Stromal cell of bone marrow (primary cell): ENCODE measurements around the gene IFI16.

Experiments
- DNase-seq: peaks from one replicate; pipeline ENCODE4 v3.0.0-alpha.2; 2012; ENCODE audit warnings: low read depth

IFI16 gene

GRCh38 chr1:159065106-159065505 is 55.4 kb downstream of the IFI16 start:
- DNase-seq: no peak

GRCh38 chr1:159066108-159066507 is 56.4 kb downstream of the IFI16 start:
- DNase-seq: no peak

GRCh38 chr1:159067699-159068621 is 58.3 kb downstream of the IFI16 start:
- no peak for DNase-seq

- peak; percentile 30 for DNase-seq
Observed at GRCh38 chr1:159068886-159069285, 59.2 kb downstream of the IFI16 start.

- peak; percentile 54 for DNase-seq
Observed at GRCh38 chr1:159071970-159072582, 62.4 kb downstream of the IFI16 start.

GRCh38 chr1:159076438-159077119 is 66.9 kb downstream of the IFI16 start, which contains the start of gene AIM2:
Gene AIM2, minus strand, starts transcription at chr1:159076766. Its CDS starts 3,267 bp downstream, at chr1:159073499.
- no peak for DNase-seq

GRCh38 chr1:159077120-159077961 is 67.6 kb downstream of the IFI16 start:
- DNase-seq: peak; percentile 18

GRCh38 chr1:159079525-159079924 is 69.8 kb downstream of the IFI16 start:
- no peak for DNase-seq

GRCh38 chr1:159081626-159082025 is 71.9 kb downstream of the IFI16 start:
- DNase-seq: no peak

GRCh38 chr1:159083013-159083412 is 73.3 kb downstream of the IFI16 start:
- DNase-seq: no peak

- no peak for DNase-seq
Observed at GRCh38 chr1:159084152-159084551, 74.4 kb downstream of the IFI16 start.

- DNase-seq: no peak
Observed at GRCh38 chr1:159084867-159085266, 75.2 kb downstream of the IFI16 start.

GRCh38 chr1:159088050-159088449 is 78.3 kb downstream of the IFI16 start:
- DNase-seq: peak; percentile 77

GRCh38 chr1:159088546-159089183 is 79.0 kb downstream of the IFI16 start:
- DNase-seq: no peak

- no peak for DNase-seq
Observed at GRCh38 chr1:159089184-159089791, 79.6 kb downstream of the IFI16 start.

GRCh38 chr1:159090286-159091179 is 80.8 kb downstream of the IFI16 start:
- DNase-seq: no peak

GRCh38 chr1:159091180-159091560 is 81.5 kb downstream of the IFI16 start:
- no peak for DNase-seq

GRCh38 chr1:159091607-159092031 is 81.9 kb downstream of the IFI16 start:
- no peak for DNase-seq

GRCh38 chr1:159092036-159092760 is 82.5 kb downstream of the IFI16 start:
- peak; percentile 72 for DNase-seq
